Neural progenitor cell (in vitro differentiated cells): ENCODE results near the gene ANKRD11. TPM values are rescaled to one million over a fixed set of nuclear protein-coding genes. Genes with fewer than 3 reads are reported as not detected.

Experiments used
- DNase-seq: peaks from one replicate; pipeline ENCODE4 v3.0.0-alpha.2; 2016; ENCODE audit warnings: low spot score
- H2AFZ ChIP-seq: fragments of 200-600 bp; sonication (generic); replicated peaks from 2 replicates; pipeline ENCODE4 v1.6.1; 2016; ENCODE audit warnings: antibody characterized with exemption
- H3F3A ChIP-seq: fragments of 200-600 bp; sonication (generic); 2 replicates; pipeline ENCODE4 v1.6.1; 2016; ENCODE audit warnings: antibody characterized with exemption, low read depth
- H3K27ac ChIP-seq: fragments of 200-600 bp; sonication (generic); 2 replicates; pipeline ENCODE4 v1.5.1; 2016; ENCODE audit warnings: mild to moderate bottlenecking
- H3K27me3 ChIP-seq: fragments of 200-600 bp; sonication (generic); 2 replicates; pipeline ENCODE4 v1.6.1; 2016; ENCODE audit warnings: mild to moderate bottlenecking, moderate library complexity
- H3K36me3 ChIP-seq: fragments of 200-600 bp; sonication (generic); 2 replicates; pipeline ENCODE4 v1.5.1; 2016
- H3K4me1 ChIP-seq: fragments of 200-600 bp; sonication (generic); 2 replicates; pipeline ENCODE4 v1.6.1; 2016; ENCODE audit warnings: mixed run types
- H3K4me2 ChIP-seq: fragments of 200-600 bp; sonication (generic); 2 replicates; pipeline ENCODE4 v1.6.1; 2016
- H3K4me3 ChIP-seq: fragments of 200-600 bp; sonication (generic); 2 replicates; pipeline ENCODE4 v1.5.1; 2016
- H3K79me2 ChIP-seq: fragments of 200-600 bp; sonication (generic); 2 replicates; pipeline ENCODE4 v1.6.1; 2016; ENCODE audit warnings: low read depth
- H3K9ac ChIP-seq: fragments of 200-600 bp; sonication (generic); 2 replicates; pipeline ENCODE4 v1.6.1; 2016
- H3K9me3 ChIP-seq: fragments of 200-600 bp; sonication (generic); 2 replicates; pipeline ENCODE4 v1.5.1; 2016; ENCODE audit warnings: low read depth
- H4K20me1 ChIP-seq: fragments of 200-600 bp; sonication (generic); 2 replicates; pipeline ENCODE4 v1.6.1; 2016; ENCODE audit warnings: low read depth
- H3K27ac Mint-ChIP-seq: 3 replicates; pipeline ENCODE4 v1.8.0; 2021; ENCODE audit warnings: mixed read lengths
- H3K27me3 Mint-ChIP-seq: 2 replicates; pipeline ENCODE4 v1.8.0; 2022; ENCODE audit warnings: low read depth, mild to moderate bottlenecking, inconsistent platforms, moderate library complexity, mixed read lengths; ENCODE audit not compliant: insufficient read depth
- H3K36me3 Mint-ChIP-seq: 3 replicates; pipeline ENCODE4 v1.8.0; 2021; ENCODE audit warnings: mixed read lengths
- H3K4me1 Mint-ChIP-seq: 3 replicates; pipeline ENCODE4 v1.8.0; 2021; ENCODE audit warnings: mixed read lengths
- H3K4me3 Mint-ChIP-seq: 3 replicates; pipeline ENCODE4 v1.8.0; 2021; ENCODE audit warnings: mild to moderate bottlenecking, moderate library complexity, mixed read lengths
- H3K9me3 Mint-ChIP-seq: 3 replicates; pipeline ENCODE4 v1.8.0; 2020; ENCODE audit warnings: mixed read lengths
- EZH2 ChIP-seq: fragments of 200-600 bp; sonication (generic); IDR thresholded peaks from 2 replicates; pipeline ENCODE4 v1.6.1; 2017; ENCODE audit warnings: antibody characterized with exemption, mild to moderate bottlenecking, moderate library complexity
- EZH2phosphoT487 ChIP-seq: fragments of 200-600 bp; sonication (generic); IDR thresholded peaks from 2 replicates; pipeline ENCODE4 v1.6.1; 2017; ENCODE audit warnings: antibody characterized with exemption
- total RNA-seq: library from RNA; depleted of rRNA; stranded (reverse); fragments of >200 nt; gene quantifications from 2 replicates; pipeline ENCODE4 v1.2.3, GENCODE V29; 2015; ENCODE audit warnings: low replicate concordance
- TF ChIP-seq, protein P1 (sequence below): fragments of 200-600 bp; sonication (generic); IDR thresholded peaks from 2 replicates; pipeline ENCODE4 v1.5.1; 2017; ENCODE audit warnings: antibody characterized with exemption, mild to moderate bottlenecking

Gene ANKRD11
- total RNA-seq, 1 donor from 2014 or later, result 47.3 TPM

DNA sequence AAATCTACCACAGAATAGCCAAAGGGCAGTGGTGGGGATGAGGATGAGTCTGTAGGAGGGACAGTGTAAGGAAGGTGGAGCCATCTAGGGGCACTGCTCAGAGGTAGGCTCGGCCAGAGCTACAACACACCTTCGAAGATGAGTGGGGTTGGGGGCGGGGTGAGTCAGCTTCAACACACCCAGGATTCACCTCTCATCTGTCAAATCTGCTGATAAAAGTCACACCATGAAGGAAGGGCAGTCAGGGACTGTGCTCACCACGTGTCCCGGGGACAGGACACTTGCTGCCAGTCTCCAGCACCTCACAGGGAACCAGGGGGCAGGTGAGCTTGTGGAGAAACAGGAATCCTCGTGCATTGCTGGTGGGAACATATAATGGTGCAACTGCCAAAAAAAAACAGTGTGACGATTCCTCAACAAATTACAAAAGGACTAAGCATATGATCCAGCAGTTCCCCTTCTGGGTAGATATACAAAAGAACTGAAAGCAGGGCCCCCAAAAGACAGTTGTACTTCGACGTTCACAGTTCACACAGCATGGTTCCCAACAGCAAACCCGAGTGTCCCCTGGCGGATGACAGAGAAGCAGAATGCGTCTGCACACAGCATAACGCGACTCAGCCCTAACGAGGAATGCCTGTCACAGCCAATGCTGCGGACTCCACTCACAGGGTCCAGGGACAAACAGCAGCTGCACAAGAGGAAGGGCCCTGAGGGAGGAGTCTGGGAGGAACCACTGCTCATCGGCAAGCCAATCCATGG is 133.1 kb downstream of the ANKRD11 start:
- Histone ChIP-seq H3F3A (peaks cover 17% of the 10 kb centered on the region), H3K4me1 (peaks cover 37% of the 10 kb centered on the region), H3K4me3 (no peak overlapping the region), H4K20me1 (peaks cover 100% of the 10 kb centered on the region), H2AFZ (no peak overlapping the region), H3K9ac (no peak overlapping the region), H3K27ac (peak overlapping the region; percentile 50), H3K9me3 (no peaks in the 10 kb centered on the region), H3K36me3 (no peaks in the 10 kb centered on the region), H3K4me2 (peak overlapping the region; percentile 13), H3K79me2 (peaks cover 100% of the 10 kb centered on the region), H3K27me3 (no peaks in the 10 kb centered on the region)
- H3K4me1 Mint-ChIP-seq, result peaks cover 60% of the 10 kb centered on the region
- H3K27ac Mint-ChIP-seq, result peak overlapping the region; percentile 92
- no peaks in the 10 kb centered on the region for H3K9me3 Mint-ChIP-seq
- peaks cover 2% of the 10 kb centered on the region for H3K27me3 Mint-ChIP-seq
- H3K4me3 Mint-ChIP-seq, result no peak overlapping the region
- DNase-seq, result peak; percentile 64
- no peak for TF ChIP-seq EZH2phosphoT487
- no peak for TF ChIP-seq EZH2
- TF ChIP-seq, protein P1, sequence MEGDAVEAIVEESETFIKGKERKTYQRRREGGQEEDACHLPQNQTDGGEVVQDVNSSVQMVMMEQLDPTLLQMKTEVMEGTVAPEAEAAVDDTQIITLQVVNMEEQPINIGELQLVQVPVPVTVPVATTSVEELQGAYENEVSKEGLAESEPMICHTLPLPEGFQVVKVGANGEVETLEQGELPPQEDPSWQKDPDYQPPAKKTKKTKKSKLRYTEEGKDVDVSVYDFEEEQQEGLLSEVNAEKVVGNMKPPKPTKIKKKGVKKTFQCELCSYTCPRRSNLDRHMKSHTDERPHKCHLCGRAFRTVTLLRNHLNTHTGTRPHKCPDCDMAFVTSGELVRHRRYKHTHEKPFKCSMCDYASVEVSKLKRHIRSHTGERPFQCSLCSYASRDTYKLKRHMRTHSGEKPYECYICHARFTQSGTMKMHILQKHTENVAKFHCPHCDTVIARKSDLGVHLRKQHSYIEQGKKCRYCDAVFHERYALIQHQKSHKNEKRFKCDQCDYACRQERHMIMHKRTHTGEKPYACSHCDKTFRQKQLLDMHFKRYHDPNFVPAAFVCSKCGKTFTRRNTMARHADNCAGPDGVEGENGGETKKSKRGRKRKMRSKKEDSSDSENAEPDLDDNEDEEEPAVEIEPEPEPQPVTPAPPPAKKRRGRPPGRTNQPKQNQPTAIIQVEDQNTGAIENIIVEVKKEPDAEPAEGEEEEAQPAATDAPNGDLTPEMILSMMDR, result no peak
- peaks cover 8% of the 10 kb centered on the region for H3K36me3 Mint-ChIP-seq

DNA sequence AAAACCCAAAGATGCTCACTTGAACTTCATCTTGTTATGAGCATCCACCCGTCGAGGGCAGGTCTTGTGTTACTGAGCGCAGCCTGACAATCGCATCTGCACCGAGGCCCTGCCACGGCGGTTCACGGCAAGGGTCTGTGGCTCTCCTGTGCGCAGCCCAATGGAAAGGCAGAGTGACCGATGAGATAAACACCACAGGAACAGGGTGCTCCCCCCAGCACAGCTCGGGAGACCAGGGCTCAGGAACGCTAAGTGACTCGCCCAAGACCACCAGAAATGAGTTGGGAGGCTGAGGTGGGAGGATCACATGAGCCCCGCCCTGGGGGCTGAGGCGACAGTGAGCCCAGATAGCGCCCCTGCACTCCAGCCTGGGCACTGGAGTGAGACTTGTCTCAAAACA is 134.7 kb downstream of the ANKRD11 start:
- no peak for DNase-seq
- peaks cover 46% of the 10 kb centered on the region for H3K4me1 Mint-ChIP-seq

DNA sequence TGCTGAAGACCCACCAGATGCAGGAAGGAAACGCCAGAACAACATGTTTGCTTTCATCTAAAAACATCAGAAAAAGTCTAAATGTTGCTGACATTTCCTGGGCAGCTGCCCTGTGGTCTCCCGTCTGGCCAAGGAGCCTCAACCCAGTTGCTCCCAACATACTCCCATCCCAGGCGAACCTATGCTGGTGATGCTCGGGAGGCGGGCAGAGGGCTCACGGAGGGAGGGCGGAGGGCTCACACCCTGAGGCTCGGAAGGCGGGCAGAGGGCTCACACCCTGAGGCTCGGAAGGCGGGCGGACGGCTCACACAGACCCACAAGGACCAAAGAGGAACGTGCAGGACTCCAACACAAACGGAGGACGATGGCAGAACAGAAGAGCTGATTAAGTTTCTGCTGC is 135.4 kb downstream of the ANKRD11 start:
- no peak overlapping the region for H3K9ac ChIP-seq

More for the DNA sequence above, 134.7 kb downstream of the ANKRD11 start:
- Histone ChIP-seq H3K4me3 (no peak overlapping the region), H3K9ac (no peak overlapping the region), H3F3A (peaks cover 11% of the 10 kb centered on the region), H3K4me1 (peaks cover 22% of the 10 kb centered on the region), H2AFZ (no peak overlapping the region), H3K4me2 (no peak overlapping the region), H3K79me2 (peaks cover 100% of the 10 kb centered on the region), H3K9me3 (no peaks in the 10 kb centered on the region), H3K36me3 (no peaks in the 10 kb centered on the region), H3K27ac (no peak overlapping the region), H4K20me1 (peaks cover 100% of the 10 kb centered on the region), H3K27me3 (no peaks in the 10 kb centered on the region)
- Mint-ChIP-seq H3K27me3 (peaks cover 2% of the 10 kb centered on the region), H3K36me3 (peaks cover 17% of the 10 kb centered on the region), H3K4me3 (peak overlapping the region; percentile 55), H3K27ac (no peak overlapping the region), H3K9me3 (no peaks in the 10 kb centered on the region)
- TF ChIP-seq EZH2 (no peak), EZH2phosphoT487 (no peak)
- TF ChIP-seq, protein P1, result no peak

More for the DNA sequence above, 135.4 kb downstream of the ANKRD11 start:
- Histone ChIP-seq H3K4me2 (no peak overlapping the region), H3K27ac (no peak overlapping the region), H3K4me1 (peaks cover 17% of the 10 kb centered on the region), H3F3A (peaks cover 11% of the 10 kb centered on the region), H3K4me3 (no peak overlapping the region), H2AFZ (no peak overlapping the region), H4K20me1 (peaks cover 100% of the 10 kb centered on the region), H3K36me3 (no peaks in the 10 kb centered on the region), H3K27me3 (no peaks in the 10 kb centered on the region), H3K9me3 (no peaks in the 10 kb centered on the region), H3K79me2 (peaks cover 100% of the 10 kb centered on the region)
- Mint-ChIP-seq H3K4me3 (no peak overlapping the region), H3K4me1 (peaks cover 44% of the 10 kb centered on the region), H3K27ac (no peak overlapping the region), H3K9me3 (no peaks in the 10 kb centered on the region), H3K27me3 (peaks cover 2% of the 10 kb centered on the region), H3K36me3 (peaks cover 20% of the 10 kb centered on the region)
- no peak for TF ChIP-seq EZH2phosphoT487
- TF ChIP-seq EZH2, result no peak
- TF ChIP-seq, protein P1, result no peak
- no peak for DNase-seq
